ENCODE data around the gene TMEM52. TPM values are rescaled to one million over a fixed set of nuclear protein-coding genes. Genes with fewer than 3 reads are reported as not detected.
"Not testable (repeated sequence)": the region's sequence is repeated elsewhere in the genome, so short reads cannot be mapped to it uniquely, and the experiment has no call there.

The TMEM52 gene
- polyA plus RNA-seq, 1 donor from 2014 or later = 0.89 TPM

- Histone ChIP-seq H3K4me2 (ENCODE audit: low read length) (no peak overlapping the region), H3K9me2 (ENCODE audit: insufficient read depth, low read length) (no peaks in the 10 kb centered on the region), H3K36me3 (ENCODE audit: insufficient read depth, low read length) (no peaks in the 10 kb centered on the region), H3K27me3 (ENCODE audit: insufficient read depth, low read depth, low read length) (no peaks in the 10 kb centered on the region), H3K9ac (ENCODE audit: low read length) (no peak overlapping the region), H2AFZ (ENCODE audit: low read depth, low read length) (no peak overlapping the region), H4K20me1 (ENCODE audit: insufficient read depth) (no peaks in the 10 kb centered on the region), H3K27ac (ENCODE audit: low read length) (no peak overlapping the region), H3K4me3 (ENCODE audit: low read length) (no peak overlapping the region), H3F3A (ENCODE audit: insufficient read depth, low read length, poor library complexity, severe bottlenecking) (no peaks in the 10 kb centered on the region), H3K9me3 (ENCODE audit: low read length) (no peaks in the 10 kb centered on the region), H3K79me2 (replicated peaks; ENCODE audit: insufficient read depth, low read length) (no peaks in the 10 kb centered on the region)
- TF ChIP-seq CTCF (IDR thresholded peaks at IDR 0.05; ENCODE audit: poor library complexity, severe bottlenecking) (no peak), POLR2AphosphoS5 (IDR thresholded peaks at IDR 0.05) (no peak), EZH2 (IDR thresholded peaks at IDR 0.05; ENCODE audit: borderline replicate concordance, insufficient read depth, low read length, poor library complexity, severe bottlenecking) (no peak), SMC3 (conservative IDR thresholded peaks at IDR 0.05; ENCODE audit: poor library complexity) (no peak), REST (IDR thresholded peaks at IDR 0.05; ENCODE audit: borderline replicate concordance) (no peak), TAF1 (IDR thresholded peaks at IDR 0.05; ENCODE audit: low read depth) (no peak), RAD21 (conservative IDR thresholded peaks at IDR 0.05) (no peak), EP300 (conservative IDR thresholded peaks at IDR 0.05; ENCODE audit: poor library complexity, severe bottlenecking) (no peak), MXI1 (conservative IDR thresholded peaks at IDR 0.05; ENCODE audit: poor library complexity, severe bottlenecking) (no peak)
These were observed 18.0 kb upstream of the TMEM52 start for GRCh38 chr1:1937061-1937460.

- not testable (repeated sequence) for H3K27me3 ChIP-seq (ENCODE audit: insufficient read depth, low read depth, low read length); H4K20me1 ChIP-seq (ENCODE audit: insufficient read depth); H3K4me2 ChIP-seq (ENCODE audit: low read length); H3K9ac ChIP-seq (ENCODE audit: low read length); H3K79me2 ChIP-seq (replicated peaks; ENCODE audit: insufficient read depth, low read length); H3K9me3 ChIP-seq (ENCODE audit: low read length); H2AFZ ChIP-seq (ENCODE audit: low read depth, low read length); H3K36me3 ChIP-seq (ENCODE audit: insufficient read depth, low read length); H3K27ac ChIP-seq (ENCODE audit: low read length); H3K9me2 ChIP-seq (ENCODE audit: insufficient read depth, low read length); H3K4me3 ChIP-seq (ENCODE audit: low read length); H3F3A ChIP-seq (ENCODE audit: insufficient read depth, low read length, poor library complexity, severe bottlenecking)
These were observed 15.8 kb upstream of the TMEM52 start for GRCh38 chr1:1934848-1935247.
